Skeletal muscle tissue (tissue), 4 donors: Measurements from ENCODE around the gene TPT1. TPM values are rescaled to one million over a fixed set of nuclear protein-coding genes. Genes with fewer than 3 reads are reported as not detected.
"Not testable (repeated sequence)": the region's sequence is repeated elsewhere in the genome, so short reads cannot be mapped to it uniquely, and the experiment has no call there.

Experiments used
- H3K27ac ChIP-seq: one replicate; pipeline ENCODE4 v1.7.0; 2013; ENCODE audit warnings: mild to moderate bottlenecking, low read depth, low read length, inconsistent platforms
- H3K27me3 ChIP-seq, 3 donors: one replicate each; pipeline ENCODE4 v1.7.0; 2013; ENCODE audit warnings: low read length in 3 of 3; ENCODE audit not compliant: control insufficient read depth in 3 of 3, insufficient read depth in 3 of 3
- H3K36me3 ChIP-seq, 3 donors: one replicate each; pipeline ENCODE4 v1.7.0; 2013; ENCODE audit warnings: low read length in 3 of 3; ENCODE audit not compliant: control insufficient read depth in 3 of 3, insufficient read depth in 3 of 3
- H3K4me1 ChIP-seq, 3 donors: one replicate each; pipeline ENCODE4 v1.7.0; 2013; ENCODE audit warnings: low read length in 3 of 3, mild to moderate bottlenecking in 3 of 3; ENCODE audit not compliant: control insufficient read depth in 3 of 3, insufficient read depth in 3 of 3
- H3K4me3 ChIP-seq, 3 donors: one replicate each; pipeline ENCODE4 v1.7.0; 2013; ENCODE audit warnings: low read length in 3 of 3
- H3K9ac ChIP-seq, 3 donors: one replicate each; pipeline ENCODE4 v1.7.0; 2013; ENCODE audit warnings: low read length in 3 of 3, mild to moderate bottlenecking in 3 of 3, moderate library complexity in 2 of 3, low read depth in 1 of 3
- H3K9me3 ChIP-seq, 3 donors: one replicate each; pipeline ENCODE4 v1.7.0; 2013; ENCODE audit warnings: low read length in 3 of 3; ENCODE audit not compliant: control insufficient read depth in 3 of 3
- total RNA-seq: library from RNA; depleted of rRNA; stranded (reverse); fragments of >200 nt; gene quantifications from one replicate; pipeline ENCODE4 v1.2.3, GENCODE V29; 2014
- donor health status: Osteomylitis.

Gene TPT1
- total RNA-seq, 1 donor from 2014 or later, result 4,283 TPM

GRCh38 chr13:45350152-45350551, 9.2 kb upstream of the TPT1 start:
- H3K9me3 ChIP-seq, result no peaks in the 10 kb centered on the region
- H3K9ac ChIP-seq, result no peak overlapping the region
- no peak overlapping the region for H3K27ac ChIP-seq
- peaks cover 2 to 35% (median 11%) of the 10 kb centered on the region in 3 donors for H3K36me3 ChIP-seq
- H3K27me3 ChIP-seq, result no peaks in the 10 kb centered on the region
- no peak overlapping the region for H3K4me3 ChIP-seq
- no peaks in the 10 kb centered on the region for H3K4me1 ChIP-seq

GRCh38 chr13:45349438-45349837, 8.5 kb upstream of the TPT1 start:
- peaks cover 2 to 37% (median 14%) of the 10 kb centered on the region in 3 donors for H3K36me3 ChIP-seq
- no peak overlapping the region for H3K27ac ChIP-seq
- no peaks in the 10 kb centered on the region for H3K27me3 ChIP-seq

GRCh38 chr13:45344064-45344463, 3.1 kb upstream of the TPT1 start:
- Histone ChIP-seq H3K4me1 (peaks cover 16 to 22% (median 16%) of the 10 kb centered on the region in 3 donors), H3K36me3 (peaks cover 9 to 22% (median 19%) of the 10 kb centered on the region in 3 donors)
- H3K9me3 ChIP-seq, H3K27ac ChIP-seq, H3K4me3 ChIP-seq, H3K27me3 ChIP-seq, H3K9ac ChIP-seq: not testable (repeated sequence)

More at GRCh38 chr13:45349438-45349837, 8.5 kb upstream of the TPT1 start:
- H3K4me3 ChIP-seq, result no peak overlapping the region
- no peaks in the 10 kb centered on the region for H3K4me1 ChIP-seq
- no peaks in the 10 kb centered on the region for H3K9me3 ChIP-seq
- no peak overlapping the region for H3K9ac ChIP-seq

- peaks cover 26 to 31% (median 26%) of the 10 kb centered on the region in 3 donors for H3K4me1 ChIP-seq
- H3K9me3 ChIP-seq, H3K4me3 ChIP-seq, H3K9ac ChIP-seq, H3K27ac ChIP-seq, H3K27me3 ChIP-seq: not testable (repeated sequence)
- H3K36me3 ChIP-seq, result peaks cover 19 to 31% (median 29%) of the 10 kb centered on the region in 3 donors
Measured at GRCh38 chr13:45343102-45343501, 2.1 kb upstream of the TPT1 start.

- H3K27me3 ChIP-seq, H3K9me3 ChIP-seq, H3K9ac ChIP-seq: not testable (repeated sequence)
- H3K36me3 ChIP-seq, result peaks cover 23 to 35% (median 33%) of the 10 kb centered on the region in 3 donors
- peak overlapping the region in 2 of 3 donors; percentile 88 to 96 for H3K4me3 ChIP-seq
- peaks cover 30 to 36% (median 30%) of the 10 kb centered on the region in 3 donors for H3K4me1 ChIP-seq
- peak overlapping the region; percentile 100 for H3K27ac ChIP-seq
Measured at GRCh38 chr13:45342668-45343067, 1.7 kb upstream of the TPT1 start.

GRCh38 chr13:45341799-45342500, 967 bp upstream of the TPT1 start:
- Histone ChIP-seq H3K9ac (peak overlapping the region; percentile 98 to 100 (median 98)), H3K4me1 (peaks cover 36 to 43% (median 36%) of the 10 kb centered on the region in 3 donors), H3K27ac (peak overlapping the region; percentile 100), H3K36me3 (peaks cover 30 to 42% (median 40%) of the 10 kb centered on the region in 3 donors), H3K9me3 (no peaks in the 10 kb centered on the region), H3K4me3 (peak overlapping the region; percentile 86 to 96 (median 88)), H3K27me3 (no peaks in the 10 kb centered on the region)

GRCh38 chr13:45340422-45341033, 455 bp downstream of the TPT1 start:
- peaks cover 49 to 57% (median 50%) of the 10 kb centered on the region in 3 donors for H3K4me1 ChIP-seq

GRCh38 chr13:45339867-45340266, 1.1 kb downstream of the TPT1 start:
- Histone ChIP-seq H3K9ac (peak overlapping the region; percentile 94 to 99 (median 98)), H3K4me3 (peak overlapping the region; percentile 83 to 91 (median 88)), H3K4me1 (peaks cover 55 to 64% (median 57%) of the 10 kb centered on the region in 3 donors), H3K9me3 (no peaks in the 10 kb centered on the region), H3K36me3 (peaks cover 47 to 58% (median 52%) of the 10 kb centered on the region in 3 donors), H3K27me3 (no peaks in the 10 kb centered on the region), H3K27ac (peak overlapping the region; percentile 100)

More at GRCh38 chr13:45340422-45341033, 455 bp downstream of the TPT1 start:
- Histone ChIP-seq H3K4me3 (peak overlapping the region; percentile 83 to 91 (median 88)), H3K27ac (peak overlapping the region; percentile 100), H3K9ac (peak overlapping the region; percentile 94 to 99 (median 98)), H3K27me3 (no peaks in the 10 kb centered on the region), H3K36me3 (peaks cover 43 to 52% (median 50%) of the 10 kb centered on the region in 3 donors), H3K9me3 (no peaks in the 10 kb centered on the region)

- peaks cover 47 to 57% (median 50%) of the 10 kb centered on the region in 3 donors for H3K36me3 ChIP-seq
- peak overlapping the region; percentile 100 for H3K27ac ChIP-seq
- H3K27me3 ChIP-seq, result no peaks in the 10 kb centered on the region
- peak overlapping the region; percentile 83 to 91 (median 88) for H3K4me3 ChIP-seq
- H3K4me1 ChIP-seq, result peaks cover 60 to 68% (median 60%) of the 10 kb centered on the region in 3 donors
- H3K9ac ChIP-seq, result peak overlapping the region; percentile 94 to 99 (median 98)
- H3K9me3 ChIP-seq, result no peaks in the 10 kb centered on the region
Measured at GRCh38 chr13:45339399-45339798, 1.6 kb downstream of the TPT1 start.

- peaks cover 62 to 79% (median 65%) of the 10 kb centered on the region in 3 donors for H3K4me1 ChIP-seq
Measured at GRCh38 chr13:45337803-45338202, 3.2 kb downstream of the TPT1 start.

More at GRCh38 chr13:45337803-45338202, 3.2 kb downstream of the TPT1 start:
- Histone ChIP-seq H3K36me3 (peaks cover 50 to 57% (median 52%) of the 10 kb centered on the region in 3 donors), H3K27me3 (no peaks in the 10 kb centered on the region), H3K9ac (no peak overlapping the region), H3K9me3 (no peaks in the 10 kb centered on the region), H3K27ac (peak overlapping the region; percentile 7), H3K4me3 (peak overlapping the region in 2 of 3 donors; percentile 9 to 10)
